ENCODE data around the gene NUDT17.

DNA sequence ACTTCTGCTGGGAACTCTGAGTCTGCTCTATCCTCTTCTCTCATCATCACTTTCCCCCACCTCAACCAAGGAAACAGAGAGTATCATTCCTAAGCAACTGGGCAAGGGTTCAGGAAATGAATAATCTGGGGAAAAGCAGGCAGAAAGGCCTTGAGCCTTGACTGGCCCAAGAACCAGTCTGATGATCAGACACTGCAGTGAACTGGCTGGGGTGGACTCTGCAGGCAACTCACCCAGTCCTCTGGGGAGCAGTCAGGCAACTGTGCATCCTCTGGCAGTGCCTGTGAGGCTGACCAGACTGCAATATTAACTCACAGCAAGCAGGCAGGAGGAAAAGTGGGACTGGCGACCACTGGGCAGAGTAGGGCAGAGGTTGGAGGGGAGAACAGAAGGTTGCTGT lies 39.2 kb downstream of the NUDT17 start:
- TF ChIP-seq RAD21 (conservative IDR thresholded peaks at IDR 0.05) = no peak
- TF ChIP-seq, protein P1, sequence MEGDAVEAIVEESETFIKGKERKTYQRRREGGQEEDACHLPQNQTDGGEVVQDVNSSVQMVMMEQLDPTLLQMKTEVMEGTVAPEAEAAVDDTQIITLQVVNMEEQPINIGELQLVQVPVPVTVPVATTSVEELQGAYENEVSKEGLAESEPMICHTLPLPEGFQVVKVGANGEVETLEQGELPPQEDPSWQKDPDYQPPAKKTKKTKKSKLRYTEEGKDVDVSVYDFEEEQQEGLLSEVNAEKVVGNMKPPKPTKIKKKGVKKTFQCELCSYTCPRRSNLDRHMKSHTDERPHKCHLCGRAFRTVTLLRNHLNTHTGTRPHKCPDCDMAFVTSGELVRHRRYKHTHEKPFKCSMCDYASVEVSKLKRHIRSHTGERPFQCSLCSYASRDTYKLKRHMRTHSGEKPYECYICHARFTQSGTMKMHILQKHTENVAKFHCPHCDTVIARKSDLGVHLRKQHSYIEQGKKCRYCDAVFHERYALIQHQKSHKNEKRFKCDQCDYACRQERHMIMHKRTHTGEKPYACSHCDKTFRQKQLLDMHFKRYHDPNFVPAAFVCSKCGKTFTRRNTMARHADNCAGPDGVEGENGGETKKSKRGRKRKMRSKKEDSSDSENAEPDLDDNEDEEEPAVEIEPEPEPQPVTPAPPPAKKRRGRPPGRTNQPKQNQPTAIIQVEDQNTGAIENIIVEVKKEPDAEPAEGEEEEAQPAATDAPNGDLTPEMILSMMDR (IDR thresholded peaks at IDR 0.05; ENCODE audit: poor library complexity, severe bottlenecking) = no peak
- no peak for TF ChIP-seq EP300 (conservative IDR thresholded peaks at IDR 0.05; ENCODE audit: poor library complexity, severe bottlenecking)

Data from neural cell (in vitro differentiated cells).